Activated CD4-positive, CD25-positive, alpha-beta regulatory T cell treated with anti-CD3 and anti-CD28 coated beads, Interleukin-2, amount 50 U/mL, for 72 hours (primary cell): ENCODE results near the gene PIK3C2B.

Experiments used
- DNase-seq: peaks from one replicate; pipeline ENCODE4 v3.0.0; 2021

PIK3C2B gene

DNA sequence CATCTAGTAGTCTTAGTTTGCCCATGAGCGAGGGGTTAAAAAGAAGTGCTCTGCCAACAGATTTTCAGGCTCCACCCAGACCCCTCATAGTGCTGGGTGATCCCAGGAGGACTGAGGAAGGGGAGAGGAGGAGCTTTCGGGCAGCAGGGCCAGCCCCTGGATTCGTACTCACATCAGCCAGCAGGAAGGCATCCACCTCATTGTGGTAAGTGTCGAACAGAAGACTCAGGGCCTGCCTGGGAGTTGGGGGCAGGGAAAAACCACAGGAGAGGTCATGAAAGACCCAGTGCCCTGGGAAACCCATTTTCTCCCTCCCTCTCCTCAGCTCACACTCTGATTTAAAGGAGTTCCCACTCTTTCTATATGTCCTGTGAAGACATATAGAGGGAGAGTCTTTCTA, 34.9 kb downstream of the PIK3C2B start:
- no peak for DNase-seq

DNA sequence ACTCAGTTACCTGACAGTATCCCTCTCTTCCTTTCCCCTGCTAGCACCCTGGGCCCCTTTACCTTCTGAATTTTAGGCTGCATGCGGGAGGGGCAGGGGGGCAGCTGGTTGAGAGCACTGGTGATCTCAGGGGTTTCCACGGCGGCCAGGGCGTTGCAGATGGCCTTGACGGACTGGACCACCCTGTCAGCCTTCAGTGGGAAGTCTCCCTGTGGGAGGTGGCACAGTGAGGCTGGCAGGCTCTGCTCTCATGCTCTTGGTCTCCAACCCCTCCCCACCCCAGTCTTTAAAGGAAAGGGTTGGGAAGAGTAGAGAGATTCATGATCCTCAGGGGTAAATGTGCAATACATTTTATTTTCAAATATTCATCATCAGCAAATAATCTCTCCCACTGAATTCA, 36.9 kb downstream of the PIK3C2B start:
- no peak for DNase-seq

DNA sequence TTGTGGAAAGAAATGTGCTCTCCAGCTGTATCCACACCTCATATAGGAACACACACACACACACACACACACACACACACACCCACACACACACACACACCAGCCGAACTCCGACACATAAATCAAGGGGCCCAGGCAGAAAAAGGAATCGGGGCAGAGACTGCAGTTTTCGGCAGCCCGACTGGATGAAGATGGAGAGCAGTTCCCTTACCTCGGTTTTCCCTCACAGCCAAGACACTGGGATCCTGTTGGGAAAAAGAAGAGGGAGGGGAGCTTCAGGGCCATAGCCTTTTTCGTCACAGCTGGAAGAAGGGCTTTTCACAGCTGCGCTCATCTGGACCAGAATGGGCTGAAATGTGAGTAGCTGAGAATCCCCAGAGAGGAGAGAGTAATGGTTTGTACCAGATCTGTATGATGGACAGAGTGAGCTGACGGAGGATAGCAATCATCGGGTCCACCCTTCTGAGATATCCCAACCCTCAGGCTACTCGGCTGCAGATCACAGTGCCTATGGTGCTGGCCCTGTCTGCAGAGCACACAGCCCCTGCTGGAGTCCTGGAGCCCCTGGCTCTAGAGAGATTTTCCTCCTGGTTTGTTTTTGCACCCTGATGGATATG, 37.7 kb downstream of the PIK3C2B start:
- no peak for DNase-seq

DNA sequence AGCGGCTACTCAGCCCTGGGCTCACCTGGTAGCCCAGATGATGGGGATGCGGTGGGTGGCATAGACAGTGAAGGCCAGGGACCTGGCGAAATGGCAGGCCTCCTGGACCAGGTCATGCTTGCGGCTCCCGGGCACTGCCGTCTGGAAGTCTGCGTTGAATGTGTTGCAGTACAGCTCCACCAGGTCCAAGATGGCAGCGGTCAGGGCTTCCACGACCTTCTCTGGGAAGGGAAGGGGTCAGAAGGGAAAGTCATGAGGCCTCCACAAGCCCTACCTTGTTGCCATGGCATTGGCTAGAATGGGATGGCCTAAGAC, 38.8 kb downstream of the PIK3C2B start:
- DNase-seq: no peak

DNA sequence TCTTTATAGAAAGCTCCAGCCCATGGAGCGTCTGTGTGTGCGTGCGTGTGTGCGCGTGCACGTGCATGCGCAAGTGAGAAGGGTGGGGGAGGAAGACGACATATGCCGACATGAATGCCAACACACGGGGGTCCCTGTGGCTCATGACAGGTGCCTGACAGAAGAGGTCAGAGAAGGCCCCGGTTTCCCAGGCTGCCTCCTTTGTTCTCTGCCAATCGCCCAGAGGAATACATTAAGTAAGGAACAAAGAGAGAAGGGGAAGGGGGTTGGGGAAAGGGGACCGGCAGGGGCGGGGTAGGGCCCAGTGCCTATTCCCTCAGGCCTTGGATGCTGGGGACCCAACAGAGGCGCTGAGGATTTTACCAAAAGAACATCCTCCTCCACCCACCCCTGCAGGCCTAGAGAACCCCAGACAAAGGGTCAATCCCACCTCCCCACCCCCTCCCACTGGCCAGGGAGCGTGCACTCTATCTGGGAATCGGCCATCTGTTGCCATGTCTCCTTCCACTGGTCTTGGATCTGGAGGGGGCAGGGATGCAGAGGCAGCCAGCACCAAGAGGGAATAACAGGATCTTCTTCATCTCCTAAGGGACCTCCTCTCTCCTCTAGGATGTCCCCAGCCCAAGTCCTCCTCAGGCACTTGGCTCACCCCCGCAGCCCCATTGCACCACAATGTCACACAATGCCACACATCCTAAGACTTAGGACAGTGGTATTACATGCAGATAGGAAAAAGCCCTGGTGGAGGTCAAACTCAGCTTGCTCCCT, 39.4 kb downstream of the PIK3C2B start:
- DNase-seq: no peak

DNA sequence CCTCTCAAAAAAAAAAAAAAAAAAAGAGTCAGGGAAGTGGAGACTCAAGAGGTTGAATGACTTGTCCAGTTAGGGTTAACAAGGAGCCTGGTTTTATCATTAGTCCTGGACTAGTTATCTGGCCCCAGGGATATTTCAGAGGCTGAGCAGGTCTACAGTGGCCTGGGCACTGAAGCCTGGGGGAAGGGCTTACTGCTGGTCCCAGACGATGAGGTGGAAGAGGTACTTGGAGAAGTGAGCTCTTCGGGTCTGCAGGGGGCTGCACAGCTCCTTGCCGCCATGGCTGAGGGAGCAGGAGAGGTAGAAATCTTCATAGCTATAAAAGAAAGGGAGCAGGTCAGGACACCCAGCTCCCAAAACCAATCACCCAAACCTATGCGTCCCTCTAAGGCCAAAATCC, 40.1 kb downstream of the PIK3C2B start:
- no peak for DNase-seq

DNA sequence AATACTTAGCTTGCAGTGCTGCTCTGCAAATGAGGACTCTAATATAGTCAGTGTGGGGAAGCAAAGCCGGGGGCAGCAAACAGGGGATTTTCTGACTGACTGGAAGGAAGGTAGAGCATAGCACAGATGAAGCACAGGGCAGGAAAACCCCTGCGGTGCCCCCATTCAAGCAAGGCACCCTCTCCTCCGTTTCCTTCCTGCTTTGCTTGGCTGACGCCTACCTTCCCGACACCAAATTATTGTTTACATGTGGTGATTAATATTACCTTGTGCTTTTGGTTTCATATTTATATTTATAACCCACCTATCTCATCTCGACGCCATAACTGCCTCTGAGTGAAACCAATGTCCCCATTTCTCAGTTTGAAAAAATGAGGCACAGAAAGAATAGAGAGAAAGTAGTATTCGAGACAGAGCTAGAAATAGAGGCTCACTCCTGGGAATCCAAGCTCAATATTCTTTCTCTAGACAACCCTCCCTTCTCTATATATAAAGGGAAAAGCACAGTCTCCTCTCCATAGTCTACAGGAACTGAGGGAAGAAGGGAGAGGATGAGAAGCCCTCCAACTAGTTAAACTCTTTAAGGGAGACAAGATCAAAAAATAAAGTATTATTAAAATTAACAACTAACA, 41.3 kb downstream of the PIK3C2B start:
- DNase-seq: peak; percentile 53

DNA sequence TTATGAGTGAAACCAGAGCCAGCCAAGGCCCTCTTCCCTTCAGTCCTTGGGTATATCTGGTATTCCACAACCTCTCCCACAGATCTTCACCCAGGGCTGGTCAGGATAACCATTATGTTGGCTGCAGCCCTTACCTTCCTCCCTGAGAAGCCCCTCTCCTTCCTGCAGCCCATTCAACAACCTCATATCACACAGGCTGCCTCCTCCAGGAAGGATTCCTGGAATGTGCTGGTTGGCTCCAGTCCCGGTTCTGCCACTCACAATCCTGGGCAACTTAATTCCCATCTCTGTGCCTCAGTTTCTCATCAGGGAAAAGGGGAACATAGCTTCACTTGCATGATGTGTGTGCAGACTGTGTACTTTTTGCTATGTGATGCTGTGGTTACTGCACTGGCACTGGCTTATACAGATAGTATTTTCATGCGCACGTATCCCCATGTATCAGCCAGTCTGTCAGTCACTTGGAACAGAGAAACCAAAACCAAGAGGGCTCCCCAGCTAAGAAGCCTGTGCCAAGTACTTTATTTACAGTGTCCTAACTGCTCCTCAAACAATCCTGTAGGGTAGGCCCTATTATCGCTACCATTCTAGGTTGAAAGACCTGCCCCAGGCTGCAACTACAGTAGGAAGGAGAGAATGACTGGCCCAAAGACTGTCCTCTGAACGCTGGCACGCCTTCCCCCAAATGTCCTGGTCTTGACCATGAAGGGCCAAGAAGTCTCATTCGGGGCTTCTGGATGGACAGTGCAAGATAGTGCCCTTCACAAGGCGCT, 43.1 kb downstream of the PIK3C2B start:
- DNase-seq: no peak

DNA sequence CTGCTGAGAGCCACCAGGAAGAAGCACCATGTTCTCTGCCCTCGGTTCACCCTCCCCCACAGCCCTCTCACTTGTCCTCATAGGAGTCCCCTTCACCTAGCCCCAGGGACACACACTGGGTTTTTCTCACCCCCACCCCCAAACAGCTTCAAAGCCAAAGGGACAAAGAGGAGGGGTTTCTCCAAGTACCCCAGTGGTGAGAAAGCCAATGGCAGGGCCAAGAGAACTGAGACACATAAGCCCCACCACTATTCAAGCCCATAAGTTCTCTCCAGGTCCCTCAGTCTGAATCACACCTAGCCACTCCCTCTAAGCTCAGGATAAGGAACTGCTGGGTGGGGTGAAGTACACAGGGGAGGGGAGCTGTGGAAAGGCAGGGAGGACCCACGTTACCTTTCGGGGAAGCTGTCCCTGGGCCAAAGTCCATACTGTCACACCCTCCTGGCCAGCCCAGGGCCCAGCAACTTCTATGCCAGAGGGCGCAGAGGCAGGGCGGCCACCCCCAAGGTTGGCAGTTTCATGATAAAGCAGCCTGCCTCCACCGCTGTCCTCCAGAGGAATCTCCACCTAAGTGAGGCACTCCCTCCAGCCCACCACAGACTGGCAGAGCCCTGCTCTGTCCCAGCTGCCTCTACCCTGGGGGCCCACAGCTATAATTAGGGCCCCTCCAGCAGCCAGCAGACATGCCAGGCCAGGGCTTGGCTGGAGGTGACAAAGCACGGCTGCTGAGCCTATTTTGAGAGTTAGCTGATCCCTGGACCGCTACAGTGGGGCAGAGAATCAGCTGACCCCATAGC, 43.9 kb downstream of the PIK3C2B start:
- DNase-seq: no peak

DNA sequence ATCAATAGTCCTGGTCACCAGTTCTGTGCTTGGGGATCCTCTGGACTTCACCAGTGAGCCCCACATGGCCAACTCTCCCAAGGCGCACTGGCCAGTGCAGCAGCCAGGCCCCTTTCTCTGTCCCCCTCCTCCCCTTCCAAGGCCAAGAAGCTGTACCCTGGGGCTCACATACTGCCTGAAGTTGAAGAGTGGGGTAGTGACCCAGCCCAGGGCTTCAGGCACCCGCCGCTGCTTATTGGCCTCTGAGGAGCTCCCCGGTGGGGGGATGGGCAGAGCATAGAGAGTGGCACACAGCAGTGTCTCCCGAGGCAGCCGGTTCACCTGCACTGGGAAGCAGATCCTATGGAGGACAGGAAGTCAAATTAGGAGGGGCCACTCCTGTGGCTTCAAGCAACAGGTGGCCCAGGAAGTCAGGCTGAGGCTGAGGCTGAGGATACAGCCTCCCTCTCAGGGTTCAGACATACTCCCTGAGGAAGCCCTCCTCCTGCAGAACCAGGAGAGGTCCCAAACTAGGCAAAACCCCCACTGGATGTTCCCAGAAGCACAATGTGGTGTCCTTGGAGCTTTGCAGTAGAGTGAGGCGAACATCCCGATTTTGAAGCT, 44.8 kb downstream of the PIK3C2B start:
- DNase-seq: no peak

DNA sequence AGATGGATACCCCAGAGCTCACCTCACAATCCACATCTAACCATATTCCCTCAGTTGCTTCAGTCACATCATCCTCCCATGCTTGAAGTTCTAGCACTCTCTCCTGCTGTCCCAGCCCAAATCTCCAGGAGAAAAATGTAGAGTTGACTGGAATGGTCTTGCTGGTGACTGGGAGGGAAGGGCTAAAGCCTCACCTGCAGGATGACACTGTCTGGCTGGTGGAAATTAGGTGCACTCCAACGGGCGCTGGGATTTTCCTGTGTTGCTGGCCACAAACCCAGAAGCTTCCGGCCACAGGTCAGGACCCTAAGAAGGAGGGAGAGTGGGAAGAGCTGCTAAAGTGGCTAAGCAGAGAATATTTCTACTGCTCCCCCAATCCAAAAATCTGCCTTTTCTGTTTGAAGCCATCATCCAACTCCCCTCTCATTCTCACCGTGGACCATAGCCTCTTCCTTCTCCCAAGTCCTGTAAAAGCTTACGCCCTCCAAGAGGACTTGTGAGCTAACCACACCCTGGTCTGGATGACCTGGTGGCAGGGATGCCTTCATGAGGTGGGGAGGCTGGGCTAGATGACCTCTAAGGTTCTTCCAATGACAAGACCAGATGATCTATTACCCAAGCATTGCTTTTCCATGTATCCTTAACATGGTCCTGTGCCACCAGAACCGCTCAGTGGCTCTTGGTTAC, 45.5 kb downstream of the PIK3C2B start:
- DNase-seq: no peak

DNA sequence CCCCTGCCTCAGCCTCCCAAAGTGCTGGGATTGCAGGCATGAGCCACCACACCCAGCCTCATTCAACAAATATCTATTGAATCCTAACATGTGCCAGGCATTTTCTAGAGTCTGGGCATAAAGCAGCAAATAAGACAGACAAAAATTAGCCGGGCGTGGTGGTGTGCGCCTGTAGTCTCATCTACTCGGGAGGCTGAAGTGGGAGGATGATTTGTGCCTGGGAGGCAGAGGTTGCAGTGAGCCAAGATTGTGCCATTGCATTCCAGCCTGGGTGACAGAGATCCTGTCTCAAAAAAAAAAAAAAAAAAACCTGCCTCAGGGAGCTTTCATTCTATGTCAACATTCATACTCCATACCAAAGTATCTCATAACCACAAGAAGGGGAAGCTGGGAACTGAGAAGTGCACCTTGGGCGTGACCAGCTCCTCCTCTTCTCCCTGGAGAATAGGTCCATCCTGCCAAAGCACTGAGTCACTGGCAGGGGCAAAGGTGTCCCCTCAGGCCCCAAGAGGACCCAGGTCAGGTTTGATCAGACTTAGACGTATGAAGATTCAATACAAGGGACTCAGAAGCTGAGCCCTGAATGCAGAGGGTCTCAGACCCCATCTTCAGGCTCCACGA, 46.2 kb downstream of the PIK3C2B start:
- no peak for DNase-seq

DNA sequence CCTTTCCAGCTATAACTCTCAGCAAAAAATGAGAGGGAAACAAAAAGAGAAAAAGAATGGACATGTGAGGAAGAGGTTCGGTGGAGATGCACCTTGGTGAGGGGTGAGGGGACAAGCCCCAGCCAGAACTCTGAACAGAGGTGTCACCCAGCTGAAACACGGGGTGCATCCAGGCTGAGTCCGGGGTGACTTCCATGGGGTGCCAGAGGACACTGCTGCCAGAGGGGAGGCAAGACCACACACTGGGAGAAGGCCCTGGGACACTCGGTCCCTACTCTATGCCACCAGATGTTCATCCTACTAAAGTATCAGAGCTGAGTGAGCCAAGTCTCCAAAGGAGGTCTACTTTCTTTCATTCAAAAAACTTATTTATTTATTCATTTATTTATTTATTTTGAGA, 46.9 kb downstream of the PIK3C2B start:
- no peak for DNase-seq

DNA sequence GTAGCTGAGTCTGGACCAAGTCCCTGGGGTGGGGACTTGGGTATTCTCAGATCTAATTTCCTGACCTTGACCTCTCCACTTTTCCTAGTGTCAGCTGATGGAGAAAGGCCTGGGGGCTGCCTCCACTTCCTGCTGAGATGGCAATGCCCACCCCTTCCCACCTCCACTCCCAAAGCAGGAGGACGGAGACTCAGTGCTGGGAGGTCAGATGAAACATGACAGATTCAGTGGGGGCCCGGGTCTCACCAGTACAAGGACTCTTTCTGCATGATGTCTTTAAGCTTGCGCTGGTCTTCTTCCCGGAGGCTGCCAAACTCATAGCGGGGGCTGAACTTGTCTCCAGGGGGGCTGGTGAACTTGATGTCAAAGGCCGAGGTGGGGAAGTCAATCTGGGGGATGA, 47.4 kb downstream of the PIK3C2B start:
- DNase-seq: no peak

DNA sequence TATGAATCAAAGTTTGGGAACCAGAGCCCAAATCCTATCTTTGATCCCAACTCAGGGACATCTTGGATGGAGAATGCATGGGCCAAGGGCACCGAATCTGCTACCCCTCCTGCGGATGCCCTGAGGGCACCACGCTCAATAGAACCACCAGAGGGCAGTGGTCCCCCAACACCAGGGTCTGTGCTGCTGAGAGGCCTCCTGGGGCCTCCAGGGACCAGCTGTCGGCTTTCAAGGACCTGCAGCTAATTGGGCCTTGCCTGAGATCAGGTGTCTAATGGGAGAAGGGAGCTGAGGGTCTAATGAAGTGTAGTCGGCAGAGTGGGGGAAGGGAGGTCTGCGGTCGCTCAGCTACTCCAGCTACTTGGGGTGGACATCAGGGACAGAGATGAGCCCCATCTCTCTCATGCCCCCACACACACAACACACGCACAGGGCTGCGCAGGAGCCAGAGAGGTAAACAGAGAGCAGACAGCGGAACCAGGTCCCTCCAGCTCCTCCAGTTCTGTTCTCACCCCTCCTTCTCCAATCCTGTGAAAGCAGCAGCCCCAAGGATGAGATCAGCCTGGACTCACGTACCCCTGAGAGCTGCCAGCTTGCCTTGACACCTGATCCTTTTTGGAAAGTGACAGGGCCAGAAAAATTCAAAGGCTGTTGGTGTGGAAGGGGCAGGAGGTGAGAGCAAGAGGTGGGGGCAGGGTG, 48.0 kb downstream of the PIK3C2B start:
- DNase-seq: peak; percentile 68

DNA sequence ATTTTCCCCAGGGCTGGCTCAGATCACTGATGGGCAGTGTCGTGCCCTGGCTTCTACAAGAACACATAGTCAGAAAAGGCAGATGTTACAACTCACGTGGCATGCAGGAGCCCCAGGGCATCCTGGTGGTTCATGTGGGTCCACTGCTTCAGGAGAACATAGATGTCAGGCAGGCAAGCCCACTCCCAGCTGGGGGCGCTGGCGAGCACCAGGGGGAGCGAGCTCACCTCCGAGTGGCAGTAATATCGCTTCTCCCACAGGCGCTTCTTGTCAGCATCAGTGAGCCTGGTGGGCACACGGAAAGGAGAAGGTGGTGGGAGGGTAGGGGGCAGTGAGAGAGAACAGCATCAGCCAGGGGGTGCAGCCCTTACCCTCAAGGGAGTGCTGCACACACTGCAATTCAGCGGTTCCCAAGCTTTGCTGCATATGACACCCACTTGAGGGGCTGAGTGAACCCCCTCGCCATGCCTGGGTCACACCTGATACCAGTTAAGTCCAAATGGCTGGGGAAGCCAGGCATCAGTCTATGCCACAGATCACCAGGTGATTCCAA, 48.7 kb downstream of the PIK3C2B start:
- peak; percentile 55 for DNase-seq
